Measurements from ENCODE around the gene ABCD3.

ABCD3 gene

DNA sequence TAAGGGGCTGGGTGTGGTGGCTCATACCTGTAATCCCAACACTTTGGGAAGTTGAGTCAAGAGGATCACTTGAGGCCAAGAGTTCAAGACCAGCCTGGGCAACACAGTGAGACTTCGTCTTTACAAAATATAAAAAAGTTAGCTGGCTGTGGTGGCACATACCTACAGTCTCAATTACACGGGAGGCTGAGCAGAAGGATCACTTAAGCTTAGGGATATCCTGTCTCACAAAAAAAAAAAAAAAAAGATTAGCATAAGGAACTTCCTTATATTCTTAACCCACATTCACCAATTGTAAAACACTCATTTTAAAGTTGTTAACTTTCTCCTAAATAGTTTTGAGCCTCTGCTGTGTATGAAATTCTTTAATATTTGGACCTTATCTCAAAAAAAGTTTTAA, 53.1 kb downstream of the ABCD3 start:
- no peaks in the 10 kb centered on the region for H3K9me2 ChIP-seq (replicated peaks; ENCODE audit: insufficient read depth, low read length)
- no peak overlapping the region for H3K4me3 ChIP-seq (ENCODE audit: low read length)
- no peaks in the 10 kb centered on the region for H4K20me1 ChIP-seq (ENCODE audit: insufficient read depth, low read length)
- no peak overlapping the region for H3K27ac ChIP-seq (ENCODE audit: low read length)
- no peaks in the 10 kb centered on the region for H3K27me3 ChIP-seq (replicated peaks; ENCODE audit: insufficient read depth, low read length)
- H3K36me3 ChIP-seq (replicated peaks; ENCODE audit: insufficient read depth, low read length), result no peaks in the 10 kb centered on the region
- H3K9ac ChIP-seq (ENCODE audit: low read length), result no peak overlapping the region
- DNase-seq, result no peak
- H3F3A ChIP-seq (ENCODE audit: insufficient read depth, low read length), result no peaks in the 10 kb centered on the region
- no peak for TF ChIP-seq EZH2phosphoT487 (IDR thresholded peaks at IDR 0.05; ENCODE audit: low read length)
- TF ChIP-seq EZH2 (optimal IDR thresholded peaks at IDR 0.05; ENCODE audit: low read depth, low read length), result no peak
- TF ChIP-seq CTCF (IDR thresholded peaks at IDR 0.05; ENCODE audit: low read length), result no peak
- H3K4me2 ChIP-seq (ENCODE audit: low read depth, low read length), result no peak overlapping the region
- no peak overlapping the region for H2AFZ ChIP-seq (ENCODE audit: low read length)
- H3K9me3 ChIP-seq (replicated peaks; ENCODE audit: insufficient read depth, low read length), result no peaks in the 10 kb centered on the region
- H3K79me2 ChIP-seq (ENCODE audit: low read length), result no peaks in the 10 kb centered on the region
- H3K4me1 ChIP-seq (ENCODE audit: low read length), result no peaks in the 10 kb centered on the region

DNA sequence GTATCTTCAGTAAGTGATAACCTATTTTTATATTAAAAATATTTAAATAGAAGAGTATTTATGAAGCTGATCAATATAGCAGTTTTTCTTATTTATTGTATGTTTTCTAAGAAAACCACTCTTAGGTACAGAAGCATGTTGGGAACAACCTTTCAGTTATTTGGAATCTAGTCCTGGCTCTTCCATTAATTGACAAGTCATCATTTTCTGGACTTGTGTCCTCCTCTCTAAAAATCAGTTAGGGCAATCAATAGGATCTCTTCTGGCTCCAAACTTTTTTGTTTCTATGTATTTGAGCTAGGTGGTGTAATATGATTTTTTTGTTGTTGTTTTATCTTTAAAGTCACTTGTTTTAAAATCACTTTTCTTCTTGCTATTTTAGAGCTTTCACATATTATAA, 57.0 kb downstream of the ABCD3 start:
- no peaks in the 10 kb centered on the region for H3K79me2 ChIP-seq (ENCODE audit: low read length)
- H3K27me3 ChIP-seq (replicated peaks; ENCODE audit: insufficient read depth, low read length), result no peaks in the 10 kb centered on the region
- no peak overlapping the region for H3K4me3 ChIP-seq (ENCODE audit: low read length)
- H3F3A ChIP-seq (ENCODE audit: insufficient read depth, low read length), result no peaks in the 10 kb centered on the region
- H3K4me1 ChIP-seq (ENCODE audit: low read length), result no peaks in the 10 kb centered on the region
- H3K36me3 ChIP-seq (replicated peaks; ENCODE audit: insufficient read depth, low read length), result no peaks in the 10 kb centered on the region
- no peaks in the 10 kb centered on the region for H3K9me3 ChIP-seq (replicated peaks; ENCODE audit: insufficient read depth, low read length)
- TF ChIP-seq EZH2phosphoT487 (IDR thresholded peaks at IDR 0.05; ENCODE audit: low read length) (no peak), EZH2 (optimal IDR thresholded peaks at IDR 0.05; ENCODE audit: low read depth, low read length) (no peak), CTCF (IDR thresholded peaks at IDR 0.05; ENCODE audit: low read length) (no peak)
- H3K9me2 ChIP-seq (replicated peaks; ENCODE audit: insufficient read depth, low read length), result no peaks in the 10 kb centered on the region
- no peak for DNase-seq
- H3K9ac ChIP-seq (ENCODE audit: low read length), result no peak overlapping the region
- no peaks in the 10 kb centered on the region for H4K20me1 ChIP-seq (ENCODE audit: insufficient read depth, low read length)
- no peak overlapping the region for H2AFZ ChIP-seq (ENCODE audit: low read length)
- H3K27ac ChIP-seq (ENCODE audit: low read length), result no peak overlapping the region
- H3K4me2 ChIP-seq (ENCODE audit: low read depth, low read length), result no peak overlapping the region

DNA sequence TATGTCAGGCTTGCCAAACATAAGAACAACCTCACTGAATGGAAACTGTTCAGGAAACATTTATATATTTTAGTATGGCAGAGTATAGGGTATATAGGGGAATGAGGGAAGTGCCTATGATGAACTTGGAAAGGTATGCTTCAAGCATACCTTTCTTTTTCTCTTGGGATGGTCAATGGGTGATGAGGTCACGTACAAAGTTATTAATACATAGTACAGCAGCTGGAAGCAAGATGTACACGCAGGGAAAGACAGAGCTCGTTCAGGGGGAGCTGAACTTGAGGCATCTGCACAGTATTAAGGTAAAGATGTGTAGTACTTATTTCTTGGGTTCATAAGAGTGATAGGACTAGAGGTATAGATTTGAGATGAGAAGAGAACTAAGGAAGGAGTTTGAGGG, 61.5 kb downstream of the ABCD3 start:
- Histone ChIP-seq H3K4me2 (ENCODE audit: low read depth, low read length) (no peak overlapping the region), H3K4me1 (ENCODE audit: low read length) (no peaks in the 10 kb centered on the region), H3F3A (ENCODE audit: insufficient read depth, low read length) (no peaks in the 10 kb centered on the region), H4K20me1 (ENCODE audit: insufficient read depth, low read length) (no peaks in the 10 kb centered on the region), H2AFZ (ENCODE audit: low read length) (no peak overlapping the region), H3K36me3 (replicated peaks; ENCODE audit: insufficient read depth, low read length) (no peaks in the 10 kb centered on the region), H3K27ac (ENCODE audit: low read length) (no peak overlapping the region), H3K4me3 (ENCODE audit: low read length) (no peak overlapping the region), H3K9ac (ENCODE audit: low read length) (no peak overlapping the region), H3K9me3 (replicated peaks; ENCODE audit: insufficient read depth, low read length) (no peaks in the 10 kb centered on the region), H3K9me2 (replicated peaks; ENCODE audit: insufficient read depth, low read length) (no peaks in the 10 kb centered on the region), H3K79me2 (ENCODE audit: low read length) (no peaks in the 10 kb centered on the region), H3K27me3 (replicated peaks; ENCODE audit: insufficient read depth, low read length) (no peaks in the 10 kb centered on the region)
- TF ChIP-seq EZH2 (optimal IDR thresholded peaks at IDR 0.05; ENCODE audit: low read depth, low read length) (no peak), CTCF (IDR thresholded peaks at IDR 0.05; ENCODE audit: low read length) (no peak), EZH2phosphoT487 (IDR thresholded peaks at IDR 0.05; ENCODE audit: low read length) (no peak)
- DNase-seq, result no peak

All from MM.1S (cell line).